Measurements from ENCODE around the gene PIP5K1C. TPM values are rescaled to one million over a fixed set of nuclear protein-coding genes. Genes with fewer than 3 reads are reported as not detected.
"Not testable (repeated sequence)": the region's sequence is repeated elsewhere in the genome, so short reads cannot be mapped to it uniquely, and the experiment has no call there.

Gene PIP5K1C
- total RNA-seq, 1 experiment from 2014 or later = 8.6 TPM

DNA sequence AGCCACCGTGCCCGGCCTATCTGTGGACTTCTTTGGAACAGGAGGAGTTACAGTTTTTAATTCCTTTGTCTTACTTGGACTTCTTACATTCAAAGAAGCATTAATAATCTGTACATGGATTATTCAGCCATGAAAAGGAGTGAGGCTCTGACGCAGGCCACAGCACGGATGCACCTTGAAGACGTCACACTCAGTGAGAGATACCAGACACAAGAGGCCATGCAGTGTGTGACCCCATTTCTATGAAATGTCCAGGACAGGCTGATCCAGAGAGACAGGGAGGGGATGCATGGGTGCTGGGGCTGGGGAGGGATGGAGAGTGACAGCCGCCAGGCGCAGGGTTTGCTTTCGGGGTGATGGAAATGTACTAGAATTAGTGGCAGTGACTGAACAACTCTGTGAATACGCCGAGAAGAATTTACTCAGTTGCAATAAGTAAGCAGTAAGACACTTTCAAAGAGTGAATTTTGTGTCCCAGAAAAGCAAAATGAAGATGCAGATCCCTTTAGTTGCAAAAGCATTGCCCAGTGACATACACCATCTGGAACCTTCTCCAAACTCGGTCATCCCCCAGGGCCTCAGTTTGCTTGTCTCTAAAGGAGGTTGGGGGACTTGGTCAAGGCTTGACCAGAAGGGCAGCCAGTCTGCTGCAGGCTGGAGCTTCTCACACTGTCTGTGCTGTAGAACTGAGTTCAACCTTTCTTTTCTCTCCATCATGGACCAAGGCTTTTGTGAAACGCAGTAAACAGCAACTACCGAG lies 25.3 kb downstream of the PIP5K1C start:
- no peak for DNase-seq (ENCODE audit: low read depth)

DNA sequence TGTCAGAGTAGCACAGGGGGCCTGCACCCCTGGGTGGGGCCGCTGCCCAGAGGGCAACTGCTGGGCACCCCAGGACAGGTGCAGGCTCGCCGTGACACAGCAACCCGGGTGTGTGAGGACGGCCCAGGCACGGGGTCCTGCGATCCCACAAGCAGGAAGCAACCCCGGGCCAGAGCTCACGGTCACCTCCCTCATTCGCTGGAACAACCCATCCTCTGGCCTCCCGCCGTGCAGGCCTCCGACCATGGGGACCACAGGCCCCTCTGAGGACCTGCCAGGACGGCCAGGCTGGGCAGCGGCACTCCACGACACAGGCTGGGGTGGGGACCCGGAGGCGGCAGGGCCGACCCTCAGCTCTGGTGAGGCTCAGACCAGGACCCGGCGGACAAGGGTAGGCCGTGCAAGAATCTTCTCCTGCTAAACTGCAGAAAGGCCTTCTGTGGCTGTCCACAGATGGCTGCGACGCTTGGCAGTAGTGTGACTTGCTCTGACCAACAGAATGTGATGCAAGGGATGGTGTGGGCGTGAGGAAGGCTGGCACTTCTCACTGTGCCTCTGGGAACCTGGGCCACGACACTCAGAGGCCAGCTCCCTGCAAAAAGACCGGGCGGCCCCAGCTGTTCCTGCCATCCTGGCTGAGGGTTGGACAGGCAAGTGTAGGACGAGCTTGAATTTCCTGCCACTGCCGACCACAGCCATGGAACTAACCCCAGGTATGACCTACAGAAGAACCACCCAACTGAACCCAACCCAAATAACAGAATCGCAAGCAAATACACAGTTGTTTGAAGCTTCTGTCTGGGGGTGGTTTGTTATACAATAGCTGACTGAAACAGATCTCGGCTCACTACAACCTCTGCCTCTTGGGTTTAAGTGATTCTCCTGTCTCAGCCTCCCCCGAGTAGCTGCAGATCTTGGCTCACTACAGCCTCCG lies 26.5 kb downstream of the PIP5K1C start:
- DNase-seq (ENCODE audit: low read depth) = no peak

DNA sequence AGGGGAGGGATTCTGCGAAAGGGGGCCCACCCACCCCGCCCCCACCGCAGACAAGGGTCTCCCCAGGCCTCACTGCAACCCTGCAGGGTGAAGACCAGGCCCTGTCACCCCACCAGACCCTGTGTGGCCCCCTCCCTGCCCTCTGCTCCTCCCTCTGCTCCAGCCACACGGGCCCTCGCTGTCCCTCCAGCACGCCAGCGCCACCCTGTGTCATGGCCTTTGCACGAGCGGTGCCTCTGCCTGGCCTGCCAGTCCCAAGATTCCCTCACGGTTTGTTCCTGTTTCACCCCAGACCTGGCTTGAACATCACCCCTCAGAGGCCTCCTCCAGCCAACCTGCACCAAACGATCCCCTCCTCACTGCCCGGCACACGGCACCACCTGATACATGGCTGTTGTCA lies 27.3 kb downstream of the PIP5K1C start:
- no peak for DNase-seq (ENCODE audit: low read depth)

DNA sequence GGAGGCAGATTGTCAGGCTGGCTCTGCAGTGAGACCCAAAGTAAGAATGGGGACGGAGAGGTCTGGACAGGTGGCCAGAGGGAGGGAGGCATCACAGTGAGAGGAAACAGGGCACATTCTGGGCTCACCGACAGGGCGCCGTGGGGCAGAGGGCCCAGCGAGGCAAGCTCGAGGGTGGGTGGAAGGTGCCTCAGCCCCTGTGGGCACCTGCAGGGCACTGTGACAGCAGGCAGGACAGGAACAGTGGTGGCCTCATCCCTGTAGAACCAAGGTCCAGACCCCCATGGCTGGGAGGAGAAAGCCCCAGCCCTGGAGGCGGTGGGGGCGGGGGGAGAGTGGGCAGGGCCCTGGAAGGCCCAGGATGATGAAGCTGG lies 27.7 kb downstream of the PIP5K1C start:
- DNase-seq (ENCODE audit: low read depth) = no peak

DNA sequence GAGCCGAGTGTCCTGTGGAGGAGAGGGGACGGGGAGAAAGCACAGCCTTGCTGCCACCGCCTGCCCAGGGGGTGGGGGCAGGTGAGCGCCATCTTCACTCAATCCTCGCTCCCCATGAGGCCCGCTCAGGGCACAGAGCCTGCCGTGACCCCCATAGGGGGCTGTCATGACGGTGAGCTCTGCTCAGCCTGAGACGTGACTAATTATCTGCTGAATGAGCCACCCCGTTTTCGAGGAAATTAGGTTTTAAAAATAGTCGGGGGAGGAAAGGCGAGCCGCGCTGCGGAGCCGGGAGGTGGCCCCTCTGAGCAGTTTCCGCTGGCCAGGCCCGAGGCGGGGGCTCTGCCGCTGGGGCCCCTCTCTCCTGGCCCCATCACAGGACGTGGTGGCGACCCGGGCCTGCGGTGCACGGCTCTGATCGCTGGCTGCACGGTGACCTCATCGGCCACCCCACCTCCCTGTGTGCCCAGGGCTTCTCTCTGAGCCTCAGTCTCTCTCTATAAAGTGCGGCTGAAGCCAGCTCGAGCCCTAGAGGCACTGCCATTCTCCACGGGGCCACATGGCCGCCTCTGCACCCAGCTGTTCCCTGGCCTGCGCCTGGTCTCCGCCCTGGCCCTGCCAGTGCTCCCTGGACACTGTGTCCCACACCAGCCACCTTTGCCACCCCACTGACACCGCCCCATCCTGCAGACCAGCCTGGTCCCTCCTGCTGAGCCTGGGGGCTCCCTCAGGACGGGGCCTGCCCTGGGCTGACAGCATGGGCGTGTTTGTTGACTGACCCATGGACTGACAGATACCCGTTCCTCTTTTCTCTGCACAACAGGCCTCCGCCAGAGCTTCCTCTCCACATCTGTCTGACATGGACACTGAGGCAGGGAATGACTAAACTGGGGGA lies 28.3 kb downstream of the PIP5K1C start:
- no peak for DNase-seq (ENCODE audit: low read depth)

DNA sequence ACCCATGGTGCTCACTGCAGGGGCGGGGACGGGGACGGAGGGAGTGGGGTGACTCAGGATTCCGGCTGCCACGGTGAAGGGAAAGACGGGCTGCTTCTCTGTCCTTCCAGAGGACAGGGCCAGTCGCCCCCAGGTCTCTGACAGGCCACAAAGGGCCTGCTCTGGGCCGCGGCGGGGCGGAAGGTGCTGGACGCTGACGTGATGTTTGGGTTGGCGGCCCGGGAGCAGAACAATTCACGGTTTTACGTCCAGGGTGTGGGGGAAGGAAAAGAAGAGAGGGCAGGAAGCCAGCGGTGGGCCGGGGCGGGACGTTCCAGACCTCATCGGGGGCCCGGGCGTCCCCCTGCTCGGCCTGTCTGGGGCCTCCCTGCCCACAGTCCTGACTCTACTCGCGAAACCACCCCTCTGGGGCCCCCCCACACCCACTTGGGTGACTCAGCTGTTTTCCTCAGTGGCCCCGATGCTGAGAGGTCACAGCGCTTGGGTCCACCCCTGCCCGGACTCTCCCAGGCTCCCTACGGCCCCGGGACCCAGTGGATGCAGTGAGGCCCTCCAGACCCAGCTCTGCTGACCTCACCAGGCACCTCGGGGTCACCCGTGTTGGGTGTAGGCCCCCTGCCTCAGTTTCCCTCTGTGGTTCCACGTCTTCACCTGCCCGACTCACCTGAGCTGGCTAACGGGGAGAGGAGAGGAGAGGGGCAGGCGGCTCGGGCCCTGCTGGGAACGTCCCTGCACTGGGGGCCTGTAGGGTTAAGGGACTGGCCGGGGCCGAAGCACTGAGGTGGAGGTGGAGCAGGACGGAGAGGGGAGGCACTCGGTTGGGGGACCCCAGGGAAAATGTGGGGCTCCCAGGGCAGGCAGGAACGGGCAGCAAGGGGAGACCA lies 29.2 kb downstream of the PIP5K1C start:
- peak; percentile 41 for DNase-seq (ENCODE audit: low read depth)

DNA sequence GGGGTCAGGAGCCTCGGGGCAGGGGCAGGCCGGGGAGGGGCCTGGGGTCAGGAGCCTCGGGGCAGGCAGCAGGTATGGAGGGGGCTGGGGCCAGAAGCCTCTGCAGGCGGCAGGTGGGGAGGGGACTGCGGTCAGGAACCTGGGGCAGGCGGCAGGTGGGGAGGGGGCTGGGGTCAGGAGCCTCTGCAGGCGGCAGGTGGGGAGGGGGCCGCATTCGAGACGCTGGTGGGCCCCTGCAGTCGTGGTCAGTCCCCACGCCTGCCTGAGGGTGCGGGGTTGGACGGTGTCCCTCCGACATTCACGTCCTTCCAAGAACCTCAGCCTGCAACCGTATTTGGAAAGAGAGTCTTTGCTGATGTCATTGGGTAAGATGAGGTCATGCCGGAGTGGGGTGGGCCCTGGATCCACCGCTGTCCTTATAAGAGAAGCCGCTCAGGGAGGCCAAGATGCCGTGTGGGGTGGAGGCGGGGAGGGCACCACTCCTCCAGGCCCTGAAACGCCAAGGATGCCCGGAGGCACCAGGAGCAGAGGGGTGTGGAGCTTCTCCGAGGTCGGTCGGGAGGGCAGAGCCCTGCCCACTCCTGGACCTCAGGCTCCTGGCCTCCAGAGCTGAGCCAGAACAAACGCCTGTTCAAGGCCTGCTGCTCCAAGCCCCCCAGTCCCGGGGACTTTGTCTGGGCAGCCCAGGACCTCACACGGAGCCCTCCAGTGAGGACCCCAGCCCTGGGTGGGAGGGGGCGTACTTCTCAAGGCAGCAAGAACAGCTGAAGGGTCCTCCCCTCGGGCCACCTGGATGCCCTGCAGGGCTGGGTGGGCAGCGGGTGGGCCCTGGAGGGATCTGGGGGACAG lies 30.1 kb downstream of the PIP5K1C start:
- peak; percentile 28 for DNase-seq (ENCODE audit: low read depth)

DNA sequence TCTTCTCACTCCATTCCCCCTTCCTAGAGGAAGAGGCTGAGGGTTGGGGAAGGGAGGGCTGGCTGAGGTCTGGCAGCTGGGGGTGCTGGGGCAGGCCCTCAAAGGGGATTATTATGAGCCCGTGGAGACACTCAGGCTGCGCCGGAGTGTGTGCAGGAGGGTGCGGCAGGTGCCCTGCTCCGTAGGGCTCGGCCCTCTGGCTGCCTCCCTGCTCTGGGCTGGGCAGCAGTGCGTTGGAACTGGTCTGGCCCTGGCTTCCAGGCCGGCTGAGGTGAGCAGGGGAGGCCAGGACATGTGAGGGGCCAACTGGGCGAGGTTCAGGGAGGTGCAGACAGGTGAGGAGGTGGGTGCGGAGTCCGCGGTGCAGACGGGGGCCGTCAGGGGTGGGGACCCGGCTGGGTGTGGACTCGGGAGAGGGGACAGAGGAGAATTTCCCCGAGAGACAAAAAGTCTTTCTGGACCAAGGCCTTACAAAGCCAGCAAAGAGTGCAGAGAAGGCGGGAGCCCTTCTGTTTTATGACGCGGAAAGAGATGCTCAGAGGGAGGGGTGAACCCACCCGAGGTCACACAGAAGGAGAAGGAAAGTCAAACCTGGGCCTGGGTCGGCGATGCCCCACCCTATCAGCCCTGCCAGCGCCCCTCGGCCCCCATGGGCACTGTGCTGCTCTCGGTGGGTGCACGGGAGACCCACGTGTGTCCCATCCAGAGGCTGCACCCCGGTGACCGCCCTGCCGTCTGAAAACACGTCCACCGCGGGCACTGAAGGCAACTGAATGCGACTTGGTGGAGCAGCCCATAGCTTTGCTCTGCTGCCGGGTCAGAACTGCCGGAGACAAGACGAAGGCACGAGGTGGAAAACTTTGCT lies 31.0 kb downstream of the PIP5K1C start:
- no peak for DNase-seq (ENCODE audit: low read depth)

DNA sequence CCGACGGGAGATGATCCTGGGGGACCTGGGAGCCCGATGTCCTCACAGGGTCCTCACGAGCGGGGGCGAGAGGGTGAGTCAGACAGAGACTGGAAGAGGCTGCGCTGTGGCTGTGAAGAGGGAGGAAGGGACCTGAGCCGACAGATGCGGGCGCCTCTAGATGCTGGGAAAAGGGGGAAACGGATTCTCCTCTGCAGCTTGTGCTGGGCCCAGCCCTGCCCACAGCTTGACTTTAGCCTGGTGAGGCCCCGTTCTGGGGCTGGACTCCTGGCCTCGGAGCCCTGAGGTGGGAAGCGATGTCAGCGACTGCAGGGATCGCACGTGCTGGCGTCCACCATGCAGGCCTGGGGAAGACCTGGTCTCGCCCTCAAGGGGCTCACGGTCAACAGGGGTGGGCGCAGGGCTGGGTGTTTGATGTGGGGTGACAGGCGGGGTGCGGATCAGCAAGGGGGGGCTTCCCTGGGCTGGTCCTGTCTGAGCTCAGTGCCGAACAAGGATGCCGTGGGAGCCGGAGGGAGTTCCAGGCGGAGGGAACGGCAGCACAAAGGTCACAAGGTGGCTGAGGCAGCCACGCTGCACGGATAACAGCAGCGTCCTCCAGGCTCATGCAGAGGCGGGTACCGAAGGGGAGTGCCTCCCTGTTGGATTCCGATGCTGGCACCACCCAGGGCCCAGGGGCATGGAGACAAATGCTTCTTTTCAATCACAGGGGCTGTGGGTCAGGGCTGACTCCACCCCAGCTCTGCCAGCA lies 31.8 kb downstream of the PIP5K1C start:
- DNase-seq (ENCODE audit: low read depth) = no peak

DNA sequence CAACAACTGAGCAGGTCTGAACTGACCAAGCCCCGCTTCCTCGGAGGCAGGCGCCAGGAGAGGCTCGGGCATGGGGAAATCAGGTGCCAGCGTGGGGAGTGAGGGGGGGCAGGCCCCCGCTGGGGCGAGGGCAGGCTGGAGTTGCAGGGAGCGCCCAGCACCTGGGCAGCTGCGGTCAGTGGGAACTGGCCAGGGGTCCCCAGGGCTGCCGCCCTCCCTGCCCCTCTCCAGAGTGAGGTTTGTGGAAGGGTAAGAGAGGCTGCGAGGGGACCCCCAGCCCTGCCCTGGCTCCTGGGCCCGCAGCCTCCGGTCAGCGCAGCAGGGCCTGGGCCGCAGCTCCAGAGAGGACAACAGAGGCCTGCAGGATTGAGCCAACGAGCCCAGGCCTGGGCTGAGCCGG lies 32.5 kb downstream of the PIP5K1C start:
- DNase-seq (ENCODE audit: low read depth) = no peak

DNA sequence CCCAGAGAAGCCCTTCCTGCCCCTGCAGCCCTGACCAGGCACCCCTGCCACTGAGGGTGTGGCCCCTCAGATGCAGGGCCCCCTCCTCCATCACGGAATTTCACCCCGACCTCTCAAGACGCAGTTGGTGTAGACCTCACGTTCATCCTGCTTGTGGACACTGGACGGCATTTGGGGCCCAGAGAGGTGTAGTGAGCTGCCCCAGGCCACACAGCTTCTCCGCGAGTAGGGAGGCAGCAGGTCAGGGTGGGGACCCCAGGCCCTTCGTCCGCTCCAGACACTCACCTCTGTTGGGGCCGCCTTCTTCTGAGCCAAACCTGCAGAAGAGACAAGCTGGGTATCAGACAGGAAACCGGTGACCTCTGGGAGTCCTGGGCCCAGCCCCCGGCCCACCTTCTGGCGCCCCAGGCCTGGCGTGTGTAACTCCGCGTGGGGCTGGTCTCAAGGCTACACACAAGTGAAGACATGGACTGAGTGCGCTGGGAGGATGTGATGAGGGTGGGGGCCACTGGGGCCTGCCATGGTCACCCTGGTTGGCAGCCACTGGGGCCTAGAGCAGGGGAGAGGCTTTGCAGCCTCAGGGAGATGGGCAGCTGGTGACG lies 33.1 kb downstream of the PIP5K1C start:
- DNase-seq (ENCODE audit: low read depth) = no peak

DNA sequence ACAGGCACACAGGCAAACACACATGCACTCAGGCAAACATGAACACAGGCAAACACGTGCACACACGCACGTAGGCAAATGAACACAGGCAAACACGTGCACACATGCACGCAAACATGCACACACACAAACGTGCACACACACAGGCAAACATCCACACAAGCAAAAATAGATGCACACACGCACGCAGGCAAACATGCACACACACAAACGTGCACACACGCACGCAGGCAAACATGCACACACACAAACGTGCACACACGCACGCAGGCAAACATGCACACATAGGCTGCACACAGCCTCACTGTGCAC lies 33.8 kb downstream of the PIP5K1C start:
- DNase-seq (ENCODE audit: low read depth) = not testable (repeated sequence)

DNA sequence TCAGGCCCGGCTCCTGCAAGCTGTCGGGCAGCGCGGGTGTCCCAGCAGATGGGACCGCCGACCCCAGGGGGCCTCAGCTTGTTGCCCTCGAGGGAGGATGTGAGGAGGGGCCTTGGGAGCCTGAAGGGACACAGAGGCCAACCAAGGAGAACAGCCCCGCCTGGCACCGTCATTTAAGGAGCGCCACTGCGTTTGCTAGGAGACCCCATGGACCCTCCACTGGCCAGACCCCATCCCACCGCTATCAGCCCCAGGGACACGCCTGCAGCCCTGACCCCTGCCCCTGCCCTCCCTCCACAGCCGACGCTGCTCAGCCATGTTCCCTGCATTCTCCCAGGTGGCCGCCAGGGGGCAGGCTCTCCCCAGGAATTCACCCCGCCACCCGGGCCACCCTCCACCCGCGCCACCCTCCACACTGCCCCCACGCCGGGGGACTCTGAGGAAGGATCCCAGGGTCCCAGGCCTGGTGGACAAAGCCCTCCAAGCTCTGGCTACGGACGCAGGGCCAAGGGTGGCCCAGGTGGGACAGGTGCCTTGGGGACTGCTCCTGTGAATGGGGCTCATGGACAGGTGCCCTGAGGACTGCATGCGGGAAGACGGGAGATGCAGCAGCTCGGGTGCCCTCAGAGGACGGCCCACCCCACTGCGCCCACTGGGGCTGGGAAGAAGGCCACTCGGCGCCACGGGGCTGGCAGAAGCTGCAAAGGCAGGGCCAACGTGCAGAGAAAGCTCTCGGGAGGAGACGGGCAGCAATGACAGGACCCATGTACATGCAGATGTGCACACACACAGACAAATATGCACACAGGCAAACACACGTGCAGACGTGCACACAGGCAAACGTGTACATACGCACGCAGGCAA lies 34.4 kb downstream of the PIP5K1C start:
- DNase-seq (ENCODE audit: low read depth) = peak; percentile 48

DNA sequence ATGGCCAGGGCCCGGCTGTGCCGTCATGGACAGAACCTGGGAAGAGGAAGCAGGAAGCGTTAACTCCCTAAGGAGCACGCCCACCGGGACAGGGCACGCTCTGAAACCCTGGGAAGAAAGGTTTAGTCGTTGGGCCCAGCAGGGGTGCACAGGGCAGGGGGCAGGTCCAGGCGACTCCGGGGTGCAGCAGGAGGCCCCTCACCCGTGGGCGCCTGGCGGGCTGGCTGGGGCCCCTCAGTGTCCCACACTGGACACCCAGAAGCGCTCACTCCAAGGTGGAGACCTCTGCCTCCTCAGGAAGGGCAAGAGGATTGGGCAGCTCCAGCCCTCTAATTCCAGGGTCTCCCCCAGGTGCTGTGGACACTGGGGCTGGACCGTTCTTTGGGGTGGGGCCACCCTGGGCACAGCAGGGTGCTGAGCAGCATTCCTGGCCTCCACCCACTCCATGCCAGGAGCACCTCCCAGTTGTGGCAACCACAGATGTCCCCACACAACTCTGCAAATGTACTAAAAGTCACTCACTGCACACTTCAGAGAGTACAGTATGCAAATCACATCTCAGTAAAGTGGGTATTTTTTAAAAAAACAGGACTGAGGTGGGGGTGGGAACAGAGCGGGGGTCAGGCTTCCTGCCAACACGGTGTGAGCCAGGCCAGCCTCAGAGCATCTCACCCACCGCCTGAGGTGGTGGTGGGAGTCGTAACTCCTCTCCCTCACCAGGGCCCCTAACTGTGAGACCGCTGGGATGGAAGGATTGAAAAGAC lies 35.2 kb downstream of the PIP5K1C start:
- DNase-seq (ENCODE audit: low read depth) = no peak

DNA sequence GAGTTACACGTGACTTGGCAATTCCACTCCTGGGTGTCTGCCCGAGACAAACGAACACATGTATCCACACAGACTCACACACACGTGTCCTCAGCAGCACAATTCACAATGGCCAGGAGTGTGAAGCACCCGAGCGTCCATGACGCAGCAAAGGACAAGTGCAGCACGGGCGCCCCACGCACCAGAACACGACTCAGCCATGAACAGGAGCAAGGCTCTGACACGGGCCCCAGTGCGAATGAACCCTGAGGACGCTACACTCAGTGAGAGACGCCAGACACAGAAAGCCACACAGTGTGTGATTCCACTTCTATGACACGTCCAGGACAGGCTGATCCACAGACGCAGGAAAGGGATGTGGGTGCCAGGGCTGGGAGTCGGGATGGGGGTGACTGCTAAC lies 36.4 kb downstream of the PIP5K1C start:
- no peak for DNase-seq (ENCODE audit: low read depth)

All from Daoy (cell line).